Central memory CD4-positive, alpha-beta T cell (primary cell): Measurements from ENCODE around the gene MYL7.
"Not testable (repeated sequence)": the region's sequence is repeated elsewhere in the genome, so short reads cannot be mapped to it uniquely, and the experiment has no call there.

Source experiments
- DNase-seq: peaks from one replicate; pipeline ENCODE4 v3.0.0; 2022

The MYL7 gene

GRCh38 chr7:44171901-44172300, 30.8 kb upstream of the MYL7 start:
- DNase-seq: not testable (repeated sequence)

GRCh38 chr7:44167920-44168319, 26.8 kb upstream of the MYL7 start:
- DNase-seq: no peak

GRCh38 chr7:44163591-44163990, 22.5 kb upstream of the MYL7 start:
- no peak for DNase-seq

GRCh38 chr7:44162785-44163395, 21.8 kb upstream of the MYL7 start:
- no peak for DNase-seq

- DNase-seq: no peak
Measured at GRCh38 chr7:44162179-44162578, 21.0 kb upstream of the MYL7 start.

GRCh38 chr7:44161371-44161770, 20.2 kb upstream of the MYL7 start:
- no peak for DNase-seq

GRCh38 chr7:44159824-44160630, 18.9 kb upstream of the MYL7 start:
- no peak for DNase-seq

GRCh38 chr7:44158873-44159631, 17.9 kb upstream of the MYL7 start:
- DNase-seq: no peak

GRCh38 chr7:44158096-44158872, 17.2 kb upstream of the MYL7 start:
- DNase-seq: no peak

- no peak for DNase-seq
Measured at GRCh38 chr7:44157116-44158080, 16.3 kb upstream of the MYL7 start.

- no peak for DNase-seq
Measured at GRCh38 chr7:44156453-44157010, 15.4 kb upstream of the MYL7 start.

GRCh38 chr7:44155191-44156185, 14.4 kb upstream of the MYL7 start:
- no peak for DNase-seq

- DNase-seq: no peak
Measured at GRCh38 chr7:44154703-44155102, 13.6 kb upstream of the MYL7 start.

- DNase-seq: no peak
Measured at GRCh38 chr7:44153948-44154335, 12.8 kb upstream of the MYL7 start.

- no peak for DNase-seq
Measured at GRCh38 chr7:44152971-44153947, 12.1 kb upstream of the MYL7 start.

GRCh38 chr7:44151956-44152355, 10.8 kb upstream of the MYL7 start:
- no peak for DNase-seq

GRCh38 chr7:44150966-44151941, 10.1 kb upstream of the MYL7 start:
- DNase-seq: no peak

GRCh38 chr7:44150466-44150832, 9.3 kb upstream of the MYL7 start:
- DNase-seq: no peak
